Suprapubic skin (tissue), 4 donors: Measurements from ENCODE around the gene SEZ6L2. TPM values are rescaled to one million over a fixed set of nuclear protein-coding genes. Genes with fewer than 3 reads are reported as not detected.

Experiments used
- DNase-seq, 2 donors: peaks; one replicate each; pipeline ENCODE4 v3.0.0-alpha.2; 2019; ENCODE audit warnings: low spot score in 2 of 2
- H3K27ac ChIP-seq: fragments of 200-600 bp; sonication (generic); one replicate; pipeline ENCODE4 v1.5.1; 2019
- H3K27me3 ChIP-seq: fragments of 200-600 bp; sonication (generic); one replicate; pipeline ENCODE4 v1.5.1; 2019
- H3K36me3 ChIP-seq: fragments of 200-600 bp; sonication (generic); one replicate; pipeline ENCODE4 v1.5.1; 2019
- H3K4me1 ChIP-seq: fragments of 200-600 bp; sonication (generic); one replicate; pipeline ENCODE4 v1.5.1; 2019
- H3K4me3 ChIP-seq: fragments of 200-600 bp; sonication (generic); one replicate; pipeline ENCODE4 v1.5.1; 2019; ENCODE audit warnings: mild to moderate bottlenecking
- H3K9me3 ChIP-seq: fragments of 200-600 bp; sonication (generic); one replicate; pipeline ENCODE4 v1.5.1; 2019
- EP300 ChIP-seq: sonication (generic); formaldehyde crosslinking; IDR thresholded peaks from one replicate; pipeline ENCODE4 v1.6.1; 2017; ENCODE audit warnings: antibody characterized with exemption
- POLR2A ChIP-seq, 2 donors: fragments of 450-650 bp; IDR thresholded peaks; one replicate each; pipeline ENCODE4 v1.6.1; 2017; ENCODE audit warnings: antibody characterized with exemption in 2 of 2, mild to moderate bottlenecking in 2 of 2, moderate library complexity in 2 of 2
- POLR2AphosphoS5 ChIP-seq, 3 donors: sonication (generic); formaldehyde crosslinking; IDR thresholded peaks; one replicate each; pipeline ENCODE4 v1.6.1; 2017; ENCODE audit warnings: antibody characterized with exemption in 3 of 3
- WGBS: methylation state at CpG from one replicate; pipeline ENCODE4 v1.1.5; 2018; 5-methylcytosine and 5-hydroxymethylcytosine counted together
- total RNA-seq, 4 donors: library from RNA; depleted of rRNA; stranded (reverse); fragments of >200 nt; gene quantifications; one replicate each; pipeline ENCODE4 v1.1.0, GENCODE V29; 2016
- TF ChIP-seq, protein P1 (sequence below), 2 donors: fragments of 200-600 bp in 1 of 2; fragments of 450-650 bp in 1 of 2; sonication (generic) in 1 of 2; IDR thresholded peaks; one replicate each; pipeline ENCODE4 v1.5.1; 2016 to 2019; ENCODE audit warnings: antibody characterized with exemption in 2 of 2, mild to moderate bottlenecking in 1 of 2, moderate library complexity in 1 of 2

SEZ6L2 gene
- total RNA-seq, 4 donors from 2014 or later: 0.98 to 2.9 (median 1.2) TPM

DNA sequence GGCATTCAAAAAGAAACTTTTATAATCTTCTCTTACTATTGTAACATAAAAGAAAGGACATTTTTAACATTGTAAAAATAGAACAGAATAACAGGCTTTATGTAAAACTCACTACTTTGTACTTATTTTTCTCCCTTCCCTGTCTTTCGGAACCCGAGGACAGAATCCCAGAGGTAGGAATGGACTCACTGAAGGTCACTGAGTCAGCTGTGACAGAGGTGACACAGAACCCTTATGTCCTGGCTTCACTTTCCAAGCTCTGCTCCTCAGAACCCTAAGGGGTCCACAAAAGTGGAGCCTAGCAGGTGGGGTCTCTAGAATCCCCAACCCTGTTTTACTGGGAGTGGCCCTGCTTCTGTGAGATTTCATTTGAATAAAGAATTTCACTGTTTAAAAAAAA is 23.0 kb upstream of the SEZ6L2 start:
- H3K4me3 ChIP-seq: no peak overlapping the region
- peaks cover 35% of the 10 kb centered on the region for H3K36me3 ChIP-seq
- H3K27me3 ChIP-seq: no peaks in the 10 kb centered on the region
- no peak for TF ChIP-seq EP300
- TF ChIP-seq POLR2A (IDR thresholded peaks at IDR 0.05): no peak
- no peak for TF ChIP-seq POLR2AphosphoS5 (IDR thresholded peaks at IDR 0.05)
- TF ChIP-seq, protein P1, sequence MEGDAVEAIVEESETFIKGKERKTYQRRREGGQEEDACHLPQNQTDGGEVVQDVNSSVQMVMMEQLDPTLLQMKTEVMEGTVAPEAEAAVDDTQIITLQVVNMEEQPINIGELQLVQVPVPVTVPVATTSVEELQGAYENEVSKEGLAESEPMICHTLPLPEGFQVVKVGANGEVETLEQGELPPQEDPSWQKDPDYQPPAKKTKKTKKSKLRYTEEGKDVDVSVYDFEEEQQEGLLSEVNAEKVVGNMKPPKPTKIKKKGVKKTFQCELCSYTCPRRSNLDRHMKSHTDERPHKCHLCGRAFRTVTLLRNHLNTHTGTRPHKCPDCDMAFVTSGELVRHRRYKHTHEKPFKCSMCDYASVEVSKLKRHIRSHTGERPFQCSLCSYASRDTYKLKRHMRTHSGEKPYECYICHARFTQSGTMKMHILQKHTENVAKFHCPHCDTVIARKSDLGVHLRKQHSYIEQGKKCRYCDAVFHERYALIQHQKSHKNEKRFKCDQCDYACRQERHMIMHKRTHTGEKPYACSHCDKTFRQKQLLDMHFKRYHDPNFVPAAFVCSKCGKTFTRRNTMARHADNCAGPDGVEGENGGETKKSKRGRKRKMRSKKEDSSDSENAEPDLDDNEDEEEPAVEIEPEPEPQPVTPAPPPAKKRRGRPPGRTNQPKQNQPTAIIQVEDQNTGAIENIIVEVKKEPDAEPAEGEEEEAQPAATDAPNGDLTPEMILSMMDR (IDR thresholded peaks at IDR 0.05): no peak
- H3K9me3 ChIP-seq: no peaks in the 10 kb centered on the region
- no peak overlapping the region for H3K27ac ChIP-seq
- WGBS: 83% methylated on average over 2 of the region's 2 CpGs
- DNase-seq: peak in 1 of 2 donors; percentile 2
- H3K4me1 ChIP-seq: peaks cover 25% of the 10 kb centered on the region

DNA sequence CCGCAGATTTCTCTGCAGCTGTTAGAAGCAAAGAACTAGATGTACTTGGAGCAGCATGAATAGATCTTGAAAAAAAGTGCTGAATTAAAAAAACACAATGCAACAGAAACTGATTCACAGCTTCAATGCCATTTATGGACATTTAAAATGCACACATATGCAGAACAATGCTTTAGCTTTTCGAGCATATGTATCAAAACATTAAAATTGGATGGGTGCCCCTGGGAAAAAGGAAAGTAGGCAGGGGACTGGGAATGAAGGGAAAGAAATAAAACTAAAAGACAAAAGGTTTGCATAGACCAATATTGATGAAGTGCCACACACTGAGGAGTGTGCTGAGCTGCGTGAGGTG is 21.7 kb upstream of the SEZ6L2 start:
- DNase-seq: no peak
- peaks cover 14% of the 10 kb centered on the region for H3K4me1 ChIP-seq
- no peak overlapping the region for H3K4me3 ChIP-seq
- H3K36me3 ChIP-seq: peaks cover 39% of the 10 kb centered on the region
- no peaks in the 10 kb centered on the region for H3K9me3 ChIP-seq
- no peak for TF ChIP-seq POLR2A (IDR thresholded peaks at IDR 0.05)
- TF ChIP-seq, protein P1 (IDR thresholded peaks at IDR 0.05): no peak
- TF ChIP-seq POLR2AphosphoS5 (IDR thresholded peaks at IDR 0.05): no peak
- TF ChIP-seq EP300: no peak
- H3K27ac ChIP-seq: no peak overlapping the region
- no peaks in the 10 kb centered on the region for H3K27me3 ChIP-seq
- WGBS: 81% methylated on average over 3 of the region's 3 CpGs

DNA sequence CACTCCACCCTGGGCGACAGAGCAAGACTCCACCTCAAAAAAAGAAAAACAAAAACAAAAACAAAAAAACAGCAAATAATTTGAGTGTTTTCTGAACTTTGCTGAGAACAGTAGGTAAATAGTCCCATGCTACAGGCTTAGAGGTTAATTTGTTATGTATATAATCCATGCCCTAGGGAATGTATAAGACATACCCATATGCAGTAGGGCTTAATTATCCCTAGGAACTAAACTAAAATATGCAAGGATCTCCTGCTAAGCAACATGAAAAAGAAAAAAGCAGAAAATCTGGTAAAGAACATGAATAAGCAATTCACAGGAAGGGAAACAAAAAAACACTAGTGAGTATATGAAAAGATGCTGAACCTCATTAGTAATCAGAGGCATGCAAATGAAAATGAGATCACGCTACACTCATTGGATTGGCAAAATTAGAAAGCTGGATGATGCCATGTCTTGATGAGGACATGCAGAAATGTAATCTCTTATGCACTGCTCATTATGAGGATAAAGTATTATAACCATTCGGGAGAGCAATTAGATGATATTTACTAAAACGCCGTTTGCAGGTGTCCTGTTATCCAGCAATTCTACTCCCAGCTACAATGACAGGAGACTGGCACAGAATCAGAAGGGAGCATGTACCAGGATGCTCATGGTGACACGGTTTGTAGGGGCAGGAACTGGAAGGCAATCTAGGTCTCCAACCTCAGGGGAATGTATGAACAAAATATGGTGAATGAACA is 21.1 kb upstream of the SEZ6L2 start:
- Histone ChIP-seq H3K36me3 (peaks cover 39% of the 10 kb centered on the region), H3K9me3 (no peaks in the 10 kb centered on the region), H3K4me3 (no peak overlapping the region), H3K27ac (no peak overlapping the region), H3K4me1 (peaks cover 14% of the 10 kb centered on the region), H3K27me3 (no peaks in the 10 kb centered on the region)
- TF ChIP-seq, protein P1 (IDR thresholded peaks at IDR 0.05): no peak
- TF ChIP-seq EP300 (no peak), POLR2A (IDR thresholded peaks at IDR 0.05) (no peak), POLR2AphosphoS5 (IDR thresholded peaks at IDR 0.05) (no peak)
- 83% methylated on average over 6 of the region's 6 CpGs for WGBS
- DNase-seq: no peak

DNA sequence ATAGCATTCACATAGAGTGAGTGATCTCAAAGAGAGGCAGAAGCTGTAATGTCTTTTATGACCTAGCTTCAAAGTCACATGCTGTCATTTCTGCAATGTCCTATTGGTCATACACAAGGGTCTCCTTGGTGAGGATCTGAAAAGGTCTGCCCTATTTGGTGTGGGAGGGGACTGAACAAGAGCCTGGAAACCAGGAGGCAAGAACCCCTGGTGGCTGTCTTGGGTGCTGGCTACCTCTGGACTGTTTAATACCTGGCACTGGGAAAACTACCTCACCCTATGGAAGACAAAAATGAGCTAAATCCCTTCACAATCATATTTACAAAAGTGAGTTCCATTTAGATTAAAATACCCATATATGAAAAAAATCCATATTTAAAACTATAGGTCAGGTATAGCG is 17.6 kb upstream of the SEZ6L2 start:
- no peak overlapping the region for H3K4me3 ChIP-seq
- H3K36me3 ChIP-seq: peaks cover 48% of the 10 kb centered on the region
- no peak for TF ChIP-seq POLR2A (IDR thresholded peaks at IDR 0.05)
- TF ChIP-seq EP300: no peak
- TF ChIP-seq, protein P1 (IDR thresholded peaks at IDR 0.05): no peak
- TF ChIP-seq POLR2AphosphoS5 (IDR thresholded peaks at IDR 0.05): no peak
- H3K9me3 ChIP-seq: no peaks in the 10 kb centered on the region
- no peak overlapping the region for H3K27ac ChIP-seq
- 100% methylated on average over 1 of the region's 1 CpG for WGBS
- H3K27me3 ChIP-seq: no peaks in the 10 kb centered on the region
- H3K4me1 ChIP-seq: no peaks in the 10 kb centered on the region
- peak in 1 of 2 donors; percentile 2 for DNase-seq

DNA sequence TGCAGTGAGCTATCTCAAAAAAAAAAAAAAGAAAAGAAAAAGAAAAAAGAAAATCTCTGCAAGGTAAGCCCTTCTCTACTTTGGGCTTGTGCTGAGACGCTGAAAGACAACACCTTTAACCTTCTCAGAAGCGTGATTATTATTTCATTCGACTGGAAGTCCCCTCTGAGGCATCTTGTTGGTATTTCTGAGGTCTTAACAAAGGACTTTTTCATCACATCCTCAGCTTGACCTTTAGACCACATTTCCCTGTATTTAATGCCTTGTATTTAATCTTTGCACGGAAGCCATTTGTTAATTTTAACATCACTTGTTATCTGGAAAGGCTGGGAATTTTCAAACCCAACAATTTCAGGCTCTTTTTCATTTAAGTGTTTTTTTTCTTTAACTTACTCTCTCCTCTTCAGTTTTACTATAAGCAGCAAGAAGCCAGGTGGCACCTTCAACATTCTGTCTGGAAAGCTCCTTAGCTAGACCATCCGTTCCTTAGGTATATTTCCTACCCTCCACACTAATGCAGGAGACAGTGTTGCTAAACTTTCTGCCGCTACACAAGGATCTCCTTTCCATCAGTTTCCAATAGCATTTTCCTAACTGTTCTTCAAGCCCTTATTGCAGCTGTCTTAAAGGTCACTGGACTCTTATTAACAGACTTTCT is 16.4 kb upstream of the SEZ6L2 start:
- no peaks in the 10 kb centered on the region for H3K4me1 ChIP-seq
- H3K4me3 ChIP-seq: no peak overlapping the region
- no peaks in the 10 kb centered on the region for H3K9me3 ChIP-seq
- DNase-seq: peak in 1 of 2 donors; percentile 7
- TF ChIP-seq EP300 (no peak), POLR2A (IDR thresholded peaks at IDR 0.05) (no peak), POLR2AphosphoS5 (IDR thresholded peaks at IDR 0.05) (no peak)
- TF ChIP-seq, protein P1 (IDR thresholded peaks at IDR 0.05): no peak
- no peak overlapping the region for H3K27ac ChIP-seq
- peaks cover 44% of the 10 kb centered on the region for H3K36me3 ChIP-seq
- WGBS: 84% methylated on average over 6 of the region's 6 CpGs
- H3K27me3 ChIP-seq: no peaks in the 10 kb centered on the region
